ENCODE results near the gene ZFPM1.

ZFPM1 gene

GRCh38 chr16:88499836-88500251 lies 46.8 kb downstream of the ZFPM1 start:
- H3K4me2 ChIP-seq (ENCODE audit: low read depth, low read length, poor library complexity, severe bottlenecking), result no peak overlapping the region
- H3K9me2 ChIP-seq (replicated peaks; ENCODE audit: insufficient read depth, low read length), result no peaks in the 10 kb centered on the region
- no peaks in the 10 kb centered on the region for H3K9me3 ChIP-seq (ENCODE audit: insufficient read depth, low read length)
- H3K9ac ChIP-seq (ENCODE audit: low read length), result no peak overlapping the region
- H3K79me2 ChIP-seq (ENCODE audit: insufficient read depth, low read length), result no peaks in the 10 kb centered on the region
- TF ChIP-seq CTCF (IDR thresholded peaks at IDR 0.05; ENCODE audit: insufficient read depth, low read length, poor library complexity, severe bottlenecking), result no peak
- H3F3A ChIP-seq (ENCODE audit: insufficient read depth), result no peaks in the 10 kb centered on the region
- H3K36me3 ChIP-seq (ENCODE audit: low read length), result no peaks in the 10 kb centered on the region
- no peak overlapping the region for H3K4me3 ChIP-seq (ENCODE audit: insufficient read depth, low read length, poor library complexity, severe bottlenecking)
- H4K20me1 ChIP-seq (ENCODE audit: low read depth, low read length), result no peaks in the 10 kb centered on the region
- H3K27me3 ChIP-seq (ENCODE audit: low read length), result no peaks in the 10 kb centered on the region
- H3K27ac ChIP-seq (ENCODE audit: low read depth, low read length), result no peak overlapping the region
- no peak overlapping the region for H2AFZ ChIP-seq (ENCODE audit: low read depth, low read length, severe bottlenecking)

GRCh38 chr16:88500255-88500661 lies 47.2 kb downstream of the ZFPM1 start:
- H3K79me2 ChIP-seq (ENCODE audit: insufficient read depth, low read length), result no peaks in the 10 kb centered on the region
- H2AFZ ChIP-seq (ENCODE audit: low read depth, low read length, severe bottlenecking), result no peak overlapping the region
- no peaks in the 10 kb centered on the region for H3K36me3 ChIP-seq (ENCODE audit: low read length)
- H3K4me2 ChIP-seq (ENCODE audit: low read depth, low read length, poor library complexity, severe bottlenecking), result no peak overlapping the region
- H4K20me1 ChIP-seq (ENCODE audit: low read depth, low read length), result no peaks in the 10 kb centered on the region
- no peak overlapping the region for H3K27ac ChIP-seq (ENCODE audit: low read depth, low read length)
- H3K9me3 ChIP-seq (ENCODE audit: insufficient read depth, low read length), result no peaks in the 10 kb centered on the region
- H3F3A ChIP-seq (ENCODE audit: insufficient read depth), result no peaks in the 10 kb centered on the region
- H3K9me2 ChIP-seq (replicated peaks; ENCODE audit: insufficient read depth, low read length), result no peaks in the 10 kb centered on the region
- no peak overlapping the region for H3K9ac ChIP-seq (ENCODE audit: low read length)
- no peak for TF ChIP-seq EZH2phosphoT487 (conservative IDR thresholded peaks at IDR 0.05; ENCODE audit: low read length)
- TF ChIP-seq CTCF (IDR thresholded peaks at IDR 0.05; ENCODE audit: insufficient read depth, low read length, poor library complexity, severe bottlenecking), result no peak
- no peak overlapping the region for H3K4me3 ChIP-seq (ENCODE audit: insufficient read depth, low read length, poor library complexity, severe bottlenecking)
- H3K27me3 ChIP-seq (ENCODE audit: low read length), result no peaks in the 10 kb centered on the region

DNA sequence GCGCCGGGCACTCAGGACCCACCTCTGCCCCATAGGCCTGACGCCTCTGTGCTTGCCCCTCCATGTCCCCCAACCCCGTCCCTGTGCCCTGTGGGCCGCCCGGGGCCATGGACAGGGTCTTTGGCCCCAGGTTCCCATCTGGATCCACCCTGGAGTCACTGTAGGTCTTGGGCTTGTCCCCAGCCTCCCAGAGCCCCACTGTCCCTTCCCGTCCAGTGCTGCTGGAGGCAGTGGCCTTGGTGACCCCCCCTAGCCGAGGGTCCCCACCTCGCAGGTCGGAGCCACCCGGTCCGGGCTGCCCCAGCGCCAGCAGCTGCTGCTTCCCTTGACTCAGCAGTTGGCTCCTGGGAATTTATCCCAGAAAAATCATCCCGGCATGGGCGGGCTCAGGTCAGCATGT lies 49.3 kb downstream of the ZFPM1 start:
- Histone ChIP-seq H3K4me3 (ENCODE audit: insufficient read depth, low read length, poor library complexity, severe bottlenecking) (no peak overlapping the region), H2AFZ (ENCODE audit: low read depth, low read length, severe bottlenecking) (no peak overlapping the region), H3K9ac (ENCODE audit: low read length) (no peak overlapping the region), H3K36me3 (ENCODE audit: low read length) (no peaks in the 10 kb centered on the region), H3K79me2 (ENCODE audit: insufficient read depth, low read length) (no peaks in the 10 kb centered on the region), H3K4me2 (ENCODE audit: low read depth, low read length, poor library complexity, severe bottlenecking) (no peak overlapping the region), H3K9me2 (replicated peaks; ENCODE audit: insufficient read depth, low read length) (no peaks in the 10 kb centered on the region), H3K9me3 (ENCODE audit: insufficient read depth, low read length) (no peaks in the 10 kb centered on the region), H3K27ac (ENCODE audit: low read depth, low read length) (no peak overlapping the region), H3K27me3 (ENCODE audit: low read length) (no peaks in the 10 kb centered on the region), H4K20me1 (ENCODE audit: low read depth, low read length) (no peaks in the 10 kb centered on the region), H3F3A (ENCODE audit: insufficient read depth) (no peaks in the 10 kb centered on the region)
- no peak for TF ChIP-seq CTCF (IDR thresholded peaks at IDR 0.05; ENCODE audit: insufficient read depth, low read length, poor library complexity, severe bottlenecking)
- no peak for TF ChIP-seq EZH2phosphoT487 (conservative IDR thresholded peaks at IDR 0.05; ENCODE audit: low read length)

Measured in SU-DHL-6 (cell line).